Natural killer cell (primary cell): Measurements from ENCODE around the gene CCR9. TPM values are rescaled to one million over a fixed set of nuclear protein-coding genes. Genes with fewer than 3 reads are reported as not detected.
A peak's percentile ranks its signal among the peaks of the same experiment; 100 is the strongest.

Source experiments
- ATAC-seq, 3 donors: fragments of 150-1000 bp in 2 of 3; fragments of 200-7000 bp in 1 of 3; cut with Tn5 transposase; 1 replicate in 1 of 3; 2 replicates in 2 of 3; pipeline ENCODE4 v1.10.0; 2021; ENCODE audit warnings: mild to moderate bottlenecking in 2 of 3, moderate library complexity in 2 of 3
- DNase-seq, 2 donors: peaks; one replicate each; pipeline versions ENCODE4 v3.0.0 to v3.0.0-alpha.2; 2013 to 2021; ENCODE audit warnings: mixed read lengths in 1 of 2
- H3K27ac ChIP-seq: one replicate; pipeline ENCODE4 v1.5.1; 2013; ENCODE audit warnings: mild to moderate bottlenecking, low read length
- H3K27me3 ChIP-seq: one replicate; pipeline ENCODE4 v1.6.1; 2013; ENCODE audit warnings: low read length; ENCODE audit not compliant: control insufficient read depth, insufficient read depth
- H3K36me3 ChIP-seq: one replicate; pipeline ENCODE4 v1.6.1; 2013; ENCODE audit warnings: low read length; ENCODE audit not compliant: control insufficient read depth, insufficient read depth
- H3K4me1 ChIP-seq: one replicate; pipeline ENCODE4 v1.6.1; 2013; ENCODE audit warnings: low read length; ENCODE audit not compliant: control insufficient read depth, insufficient read depth
- H3K4me3 ChIP-seq: one replicate; pipeline ENCODE4 v1.5.1; 2013; ENCODE audit warnings: low read length
- H3K9me3 ChIP-seq: one replicate; pipeline ENCODE4 v1.6.1; 2013; ENCODE audit warnings: low read length; ENCODE audit not compliant: control insufficient read depth, insufficient read depth
- H3K27ac Mint-ChIP-seq, 2 donors: one replicate each; pipeline ENCODE4 v1.8.0; 2022; ENCODE audit warnings: mild to moderate bottlenecking in 2 of 2, mixed read lengths in 2 of 2, moderate library complexity in 1 of 2
- H3K27me3 Mint-ChIP-seq, 2 donors: one replicate each; pipeline ENCODE4 v1.8.0; 2022; ENCODE audit warnings: low read depth in 2 of 2, mixed read lengths in 2 of 2
- H3K36me3 Mint-ChIP-seq: one replicate; pipeline ENCODE4 v1.8.0; 2022; ENCODE audit warnings: mixed read lengths
- H3K4me1 Mint-ChIP-seq, 2 donors: one replicate each; pipeline ENCODE4 v1.8.0; 2022; ENCODE audit warnings: mixed read lengths in 2 of 2
- H3K4me3 Mint-ChIP-seq: one replicate; pipeline ENCODE4 v1.8.0; 2022; ENCODE audit warnings: mild to moderate bottlenecking, moderate library complexity, mixed read lengths
- H3K9me3 Mint-ChIP-seq, 2 donors: one replicate each; pipeline ENCODE4 v1.8.0; 2022; ENCODE audit warnings: mixed read lengths in 2 of 2
- WGBS: methylation state at CpG from one replicate; pipeline ENCODE4 v1.1.7; 2013; ENCODE audit warnings: missing lambda C conversion rate; ENCODE audit not compliant: insufficient coverage; 5-methylcytosine and 5-hydroxymethylcytosine counted together
- intact Hi-C: fragments of 100-400 bp; cut with micrococcal nuclease; formaldehyde crosslinking; loops from one replicate; pipeline ENCODE4 v1.14.2; 2022
- total RNA-seq, 4 donors: library from RNA; stranded (reverse); fragments of 120-200 nt in 1 of 4; gene quantifications; one replicate each; pipeline versions ENCODE4 v1.2.3 to v1.2.4, GENCODE V29; 2013 to 2022
- TF ChIP-seq, protein P1 (sequence below): fragments of 200-600 bp; IDR thresholded peaks from one replicate; pipeline ENCODE4 v1.8.0; 2022; ENCODE audit warnings: antibody characterized with exemption

The CCR9 gene
- total RNA-seq, 3 donors from 2014 or later (not counting 1 experiment from before 2014, with no cell fraction given) = 0.27 TPM; not detected in 2

DNA sequence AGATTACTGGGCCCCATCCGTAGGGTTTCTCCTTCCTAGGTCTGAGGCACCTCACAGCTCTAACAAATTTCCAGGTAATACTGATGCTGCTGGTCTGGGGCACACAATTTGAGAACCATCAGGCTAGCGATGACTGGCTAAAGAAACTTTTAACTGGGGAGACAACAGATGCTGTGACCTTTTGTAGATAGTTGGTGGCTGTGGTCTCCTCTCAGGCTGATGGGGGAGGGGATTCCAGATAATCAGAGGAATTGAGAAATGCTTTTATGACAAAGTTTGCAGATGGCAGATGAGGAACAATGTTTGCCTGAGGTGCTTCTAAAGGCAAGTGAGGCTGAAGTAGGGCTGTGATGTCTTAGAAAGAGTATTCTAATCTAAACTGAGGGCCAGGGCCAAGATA lies 13.8 kb upstream of the CCR9 start:
- H3K4me1 Mint-ChIP-seq = peaks cover 28 to 55% of the 10 kb centered on the region in 2 donors
- peaks cover 0 to 4% of the 10 kb centered on the region in 2 donors for H3K9me3 Mint-ChIP-seq
- H3K36me3 Mint-ChIP-seq = no peaks in the 10 kb centered on the region
- Histone ChIP-seq H3K4me3 (no peak overlapping the region), H3K27me3 (peaks cover 22% of the 10 kb centered on the region), H3K36me3 (no peaks in the 10 kb centered on the region), H3K9me3 (no peaks in the 10 kb centered on the region), H3K4me1 (peaks cover 30% of the 10 kb centered on the region), H3K27ac (no peak overlapping the region)
- peaks cover 7 to 57% of the 10 kb centered on the region in 2 donors for H3K27me3 Mint-ChIP-seq
- H3K4me3 Mint-ChIP-seq = no peak overlapping the region
- peak overlapping the region in 1 of 2 donors; percentile 74 for H3K27ac Mint-ChIP-seq
- TF ChIP-seq, protein P1, sequence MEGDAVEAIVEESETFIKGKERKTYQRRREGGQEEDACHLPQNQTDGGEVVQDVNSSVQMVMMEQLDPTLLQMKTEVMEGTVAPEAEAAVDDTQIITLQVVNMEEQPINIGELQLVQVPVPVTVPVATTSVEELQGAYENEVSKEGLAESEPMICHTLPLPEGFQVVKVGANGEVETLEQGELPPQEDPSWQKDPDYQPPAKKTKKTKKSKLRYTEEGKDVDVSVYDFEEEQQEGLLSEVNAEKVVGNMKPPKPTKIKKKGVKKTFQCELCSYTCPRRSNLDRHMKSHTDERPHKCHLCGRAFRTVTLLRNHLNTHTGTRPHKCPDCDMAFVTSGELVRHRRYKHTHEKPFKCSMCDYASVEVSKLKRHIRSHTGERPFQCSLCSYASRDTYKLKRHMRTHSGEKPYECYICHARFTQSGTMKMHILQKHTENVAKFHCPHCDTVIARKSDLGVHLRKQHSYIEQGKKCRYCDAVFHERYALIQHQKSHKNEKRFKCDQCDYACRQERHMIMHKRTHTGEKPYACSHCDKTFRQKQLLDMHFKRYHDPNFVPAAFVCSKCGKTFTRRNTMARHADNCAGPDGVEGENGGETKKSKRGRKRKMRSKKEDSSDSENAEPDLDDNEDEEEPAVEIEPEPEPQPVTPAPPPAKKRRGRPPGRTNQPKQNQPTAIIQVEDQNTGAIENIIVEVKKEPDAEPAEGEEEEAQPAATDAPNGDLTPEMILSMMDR = no peak
- intact Hi-C loops = no loop called here
- ATAC-seq (no peak), DNase-seq (no peak)
- WGBS = 79% methylated on average over 2 of the region's 2 CpGs

DNA sequence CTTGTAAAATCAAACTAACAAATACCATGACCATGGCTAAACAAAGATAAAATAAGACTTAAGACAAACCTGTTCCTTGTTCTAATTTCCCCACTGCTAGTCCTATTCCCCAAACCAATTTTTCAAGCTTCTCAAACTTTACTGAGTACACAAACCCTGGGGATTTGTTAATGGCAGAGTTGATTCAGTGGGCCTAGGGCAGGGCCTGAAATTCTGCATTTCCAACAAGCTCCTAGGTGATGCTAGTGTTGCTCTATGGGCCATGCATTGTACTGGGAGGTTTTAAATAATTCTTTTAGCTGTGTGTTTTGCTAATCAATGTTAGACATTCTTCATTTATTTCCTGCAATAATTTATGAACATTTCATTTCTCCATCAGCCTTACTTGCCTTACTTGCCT lies 13.3 kb upstream of the CCR9 start:
- peaks cover 22% of the 10 kb centered on the region for H3K27me3 ChIP-seq
- no peak overlapping the region for H3K4me3 Mint-ChIP-seq
- no peak for DNase-seq
- no peak overlapping the region for H3K27ac ChIP-seq
- ATAC-seq = no peak
- H3K9me3 ChIP-seq = no peaks in the 10 kb centered on the region
- no peaks in the 10 kb centered on the region for H3K36me3 ChIP-seq
- peaks cover 0 to 4% of the 10 kb centered on the region in 2 donors for H3K9me3 Mint-ChIP-seq
- peaks cover 30% of the 10 kb centered on the region for H3K4me1 ChIP-seq
- TF ChIP-seq, protein P1 = no peak
- peaks cover 28 to 55% of the 10 kb centered on the region in 2 donors for H3K4me1 Mint-ChIP-seq
- no peaks in the 10 kb centered on the region for H3K36me3 Mint-ChIP-seq
- no peak overlapping the region for H3K4me3 ChIP-seq
- no peak overlapping the region for H3K27ac Mint-ChIP-seq
- intact Hi-C loops = no loop called here
- H3K27me3 Mint-ChIP-seq = peaks cover 7 to 56% of the 10 kb centered on the region in 2 donors

DNA sequence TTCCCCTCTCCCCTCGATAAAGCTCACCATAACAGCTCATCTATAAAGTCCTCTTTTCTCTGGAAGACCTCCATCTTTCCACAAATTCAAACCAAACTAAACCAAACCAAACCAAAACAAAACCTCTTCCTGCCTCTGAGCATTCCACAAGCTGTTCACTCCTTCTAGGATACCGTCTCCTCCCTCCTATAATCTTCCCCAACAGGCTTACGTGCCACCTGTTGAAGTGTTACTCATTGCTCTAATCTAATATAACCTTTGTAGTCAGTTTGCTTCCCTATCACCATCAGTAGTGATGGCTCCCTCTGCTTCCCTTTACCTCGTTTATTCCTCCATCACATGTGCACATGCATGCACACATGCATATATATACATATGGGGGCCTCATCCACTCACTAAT lies 12.7 kb upstream of the CCR9 start:
- TF ChIP-seq, protein P1 = no peak
- 96% methylated on average over 4 of the region's 4 CpGs for WGBS
- Histone ChIP-seq H3K36me3 (no peaks in the 10 kb centered on the region), H3K27ac (no peak overlapping the region), H3K4me3 (no peak overlapping the region), H3K9me3 (no peaks in the 10 kb centered on the region), H3K27me3 (peaks cover 22% of the 10 kb centered on the region), H3K4me1 (peaks cover 30% of the 10 kb centered on the region)
- ATAC-seq (no peak), DNase-seq (no peak)
- Mint-ChIP-seq H3K4me3 (no peak overlapping the region), H3K4me1 (peaks cover 28 to 54% of the 10 kb centered on the region in 2 donors), H3K36me3 (no peaks in the 10 kb centered on the region), H3K9me3 (peaks cover 0 to 4% of the 10 kb centered on the region in 2 donors), H3K27ac (no peak overlapping the region), H3K27me3 (peaks cover 7 to 54% of the 10 kb centered on the region in 2 donors)
- intact Hi-C loops = no loop called here

DNA sequence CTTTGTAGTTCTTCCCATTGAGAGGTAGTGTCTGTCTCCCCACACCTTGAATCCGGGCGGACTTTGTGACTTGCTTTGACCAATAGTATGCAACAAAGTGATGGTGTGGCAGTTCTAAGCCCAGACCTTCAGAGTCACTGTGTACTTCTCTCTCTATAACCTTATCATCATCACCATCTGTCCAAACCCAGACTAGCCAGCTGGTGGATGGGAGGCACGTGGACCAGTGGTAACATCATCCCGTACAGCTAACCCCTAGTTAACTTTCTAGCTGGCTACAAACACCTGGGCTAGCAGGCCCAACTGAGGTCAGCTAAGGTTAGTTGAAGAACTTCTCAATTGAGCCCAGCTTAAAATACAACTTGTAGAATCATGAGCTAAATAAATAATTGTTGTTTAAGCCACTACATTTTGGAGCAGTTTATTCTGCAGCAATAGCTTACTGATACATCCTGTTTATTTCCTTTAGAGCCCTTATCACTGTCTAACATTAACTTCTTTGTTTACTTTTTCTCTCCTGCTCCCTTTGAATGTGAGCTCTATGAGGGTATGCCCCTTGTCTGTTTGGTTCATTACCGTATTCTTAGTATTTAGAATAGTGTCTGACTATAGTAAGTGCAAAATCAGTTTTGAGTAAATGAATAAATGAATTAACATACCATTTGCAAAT lies 11.5 kb upstream of the CCR9 start:
- DNase-seq (no peak), ATAC-seq (no peak)
- Mint-ChIP-seq H3K4me3 (no peak overlapping the region), H3K27me3 (peaks cover 7 to 50% of the 10 kb centered on the region in 2 donors), H3K36me3 (no peaks in the 10 kb centered on the region), H3K4me1 (peaks cover 22 to 48% of the 10 kb centered on the region in 2 donors), H3K27ac (no peak overlapping the region), H3K9me3 (peaks cover 0 to 4% of the 10 kb centered on the region in 2 donors)
- intact Hi-C loops = no loop called here
- H3K4me3 ChIP-seq = no peak overlapping the region
- H3K36me3 ChIP-seq = no peaks in the 10 kb centered on the region
- TF ChIP-seq, protein P1 = no peak
- H3K27ac ChIP-seq = no peak overlapping the region
- peaks cover 22% of the 10 kb centered on the region for H3K27me3 ChIP-seq
- WGBS = 75% methylated on average over 5 of the region's 5 CpGs
- H3K9me3 ChIP-seq = no peaks in the 10 kb centered on the region
- peaks cover 20% of the 10 kb centered on the region for H3K4me1 ChIP-seq
